H1 (cell line): Measurements from ENCODE around the gene BMERB1. TPM values are rescaled to one million over a fixed set of nuclear protein-coding genes. Genes with fewer than 3 reads are reported as not detected.
"Not testable (repeated sequence)": the region's sequence is repeated elsewhere in the genome, so short reads cannot be mapped to it uniquely, and the experiment has no call there.

ENCODE experiments used
- CTCF ChIA-PET: fragments of 300-600 bp; sonication (Branson Sonifier 250); formaldehyde crosslinking; loops from one replicate; lab custom pipeline; 2021; ENCODE audit not compliant: partially characterized antibody; lab: Charles Lee
- POLR2A ChIA-PET: fragments of 300-600 bp; sonication (Branson Sonifier 250); formaldehyde crosslinking; loops from one replicate; lab custom pipeline; 2021; ENCODE audit warnings: inconsistent platforms; ENCODE audit not compliant: partially characterized antibody; lab: Charles Lee
- DNase-seq, 2 experiments: peaks; one replicate each; pipeline versions ENCODE4 v3.0.0 to v3.0.0-alpha.2; 2010 to 2022; ENCODE audit warnings: low spot score in 2 of 2, low read depth in 1 of 2, mixed read lengths in 1 of 2
- FAIRE-seq: peaks from 2 replicates; lab custom pipeline; 2011; peaks lifted over from hg19 to GRCh38; lab: Jason Lieb, UNC
- H2AFZ ChIP-seq: 2 replicates; pipeline ENCODE4 v1.8.1; 2012; ENCODE audit warnings: low read length, inconsistent platforms
- H2AK5ac ChIP-seq: 2 replicates; pipeline ENCODE4 v1.6.1; 2013; ENCODE audit warnings: low read depth, low read length
- H2BK120ac ChIP-seq: replicated peaks from 2 replicates; pipeline ENCODE3; 2013; ENCODE audit warnings: low read depth, low read length, inconsistent platforms
- H2BK12ac ChIP-seq: 2 replicates; pipeline ENCODE4 v1.6.1; 2013; ENCODE audit warnings: low read depth, low read length
- H2BK15ac ChIP-seq: 2 replicates; pipeline ENCODE4 v1.6.1; 2013; ENCODE audit warnings: low read length
- H2BK20ac ChIP-seq: 2 replicates; pipeline ENCODE4 v1.6.1; 2013; ENCODE audit warnings: low read length
- H2BK5ac ChIP-seq: 2 replicates; pipeline ENCODE4 v1.6.1; 2013; ENCODE audit warnings: low read depth, low read length
- H3K14ac ChIP-seq: 2 replicates; pipeline ENCODE4 v1.6.1; 2013; ENCODE audit warnings: inconsistent platforms; ENCODE audit not compliant: insufficient read length
- H3K18ac ChIP-seq: 2 replicates; pipeline ENCODE4 v1.6.1; 2013; ENCODE audit warnings: low read length; ENCODE audit errors: extremely low read depth
- H3K23ac ChIP-seq: 2 replicates; pipeline ENCODE4 v1.6.1; 2013; ENCODE audit warnings: inconsistent platforms; ENCODE audit not compliant: insufficient read length
- H3K23me2 ChIP-seq: 2 replicates; pipeline ENCODE4 v1.6.1; 2013; ENCODE audit warnings: low read depth, low read length
- H3K27ac ChIP-seq: 2 replicates; pipeline ENCODE4 v1.6.1; 2011; ENCODE audit warnings: low read depth, low read length, inconsistent platforms
- H3K27me3 ChIP-seq, 4 experiments: replicated peaks in 1 of 4; 1 replicate in 1 of 4; 2 replicates in 3 of 4; pipeline versions ENCODE4 v1.6.1 to v1.8.1; 2011 to 2013; ENCODE audit warnings: low read length in 3 of 4, mild to moderate bottlenecking in 3 of 4, inconsistent platforms in 2 of 4, mixed read lengths in 2 of 4, moderate library complexity in 1 of 4; ENCODE audit not compliant: control insufficient read depth in 3 of 4, insufficient read depth in 3 of 4; ENCODE audit errors: extremely low read depth in 1 of 4
- H3K36me3 ChIP-seq, 4 experiments: 2 replicates each; pipeline versions ENCODE4 v1.6.1 to v1.8.1; 2011 to 2013; ENCODE audit warnings: mild to moderate bottlenecking in 4 of 4, low read length in 3 of 4, moderate library complexity in 2 of 4, control low read depth in 1 of 4, inconsistent platforms in 1 of 4; ENCODE audit not compliant: insufficient read depth in 4 of 4, control insufficient read depth in 2 of 4
- H3K4ac ChIP-seq: replicated peaks from 2 replicates; pipeline ENCODE3; 2013; ENCODE audit warnings: low read length, low read depth, mixed read lengths, inconsistent platforms; ENCODE audit not compliant: insufficient read length
- H3K4me1 ChIP-seq, 4 experiments: replicated peaks in 1 of 4; 1 replicate in 1 of 4; 2 replicates in 3 of 4; pipeline versions ENCODE4 v1.6.1 to v1.8.1; 2011 to 2013; ENCODE audit warnings: low read length in 3 of 4, inconsistent platforms in 2 of 4, mixed read lengths in 1 of 4; ENCODE audit not compliant: insufficient read depth in 4 of 4, control insufficient read depth in 3 of 4
- H3K4me2 ChIP-seq, 2 experiments: 2 replicates each; pipeline versions ENCODE4 v1.6.1 to v1.8.1; 2011 to 2013; ENCODE audit warnings: low read depth in 2 of 2, low read length in 2 of 2, control low read depth in 1 of 2, inconsistent platforms in 1 of 2, mild to moderate bottlenecking in 1 of 2; ENCODE audit not compliant: insufficient read depth in 1 of 2
- H3K4me3 ChIP-seq, 4 experiments: fragments of 200-600, 300-600 bp in 1 of 4; sonication (generic), shearing (Covaris generic), sonication (Bioruptor Twin) in 1 of 4; 2 replicates each; pipeline versions ENCODE4 v1.5.1 to v1.8.1; 2011 to 2016; ENCODE audit warnings: low read length in 4 of 4, low read depth in 3 of 4, control low read depth in 2 of 4, inconsistent platforms in 2 of 4, mild to moderate bottlenecking in 2 of 4, mixed read lengths in 1 of 4, moderate library complexity in 1 of 4; ENCODE audit not compliant: insufficient read depth in 2 of 4; ENCODE audit errors: extremely low read depth in 1 of 4
- H3K56ac ChIP-seq: replicated peaks from 2 replicates; pipeline ENCODE3; 2013; ENCODE audit warnings: low read depth, mild to moderate bottlenecking, mixed read lengths, low read length, inconsistent platforms; ENCODE audit not compliant: insufficient read length
- H3K79me1 ChIP-seq: 2 replicates; pipeline ENCODE4 v1.6.1; 2013; ENCODE audit warnings: low read depth, low read length, control low read depth
- H3K79me2 ChIP-seq, 2 experiments: 2 replicates each; pipeline versions ENCODE4 v1.6.1 to v1.8.1; 2012 to 2013; ENCODE audit warnings: low read length in 2 of 2, mild to moderate bottlenecking in 2 of 2, inconsistent platforms in 1 of 2; ENCODE audit not compliant: insufficient read depth in 2 of 2, control insufficient read depth in 1 of 2
- H3K9ac ChIP-seq, 4 experiments: replicated peaks in 1 of 4; 1 replicate in 1 of 4; 2 replicates in 3 of 4; pipeline versions ENCODE4 v1.6.1 to v1.8.1; 2011 to 2013; ENCODE audit warnings: low read depth in 3 of 4, low read length in 3 of 4, control low read depth in 2 of 4, mild to moderate bottlenecking in 2 of 4, moderate library complexity in 2 of 4, inconsistent platforms in 1 of 4; ENCODE audit errors: extremely low read depth in 1 of 4
- H3K9me3 ChIP-seq, 2 experiments: 2 replicates each; pipeline versions ENCODE4 v1.6.1 to v1.8.1; 2012 to 2013; ENCODE audit warnings: mild to moderate bottlenecking in 2 of 2, moderate library complexity in 2 of 2, control low read depth in 1 of 2, inconsistent platforms in 1 of 2, low read depth in 1 of 2, low read length in 1 of 2, mixed read lengths in 1 of 2; ENCODE audit not compliant: insufficient read depth in 2 of 2
- H4K20me1 ChIP-seq, 2 experiments: replicated peaks in 1 of 2; 2 replicates each; pipeline versions ENCODE3 to v1.8.1; 2011 to 2013; ENCODE audit warnings: inconsistent platforms in 2 of 2, low read length in 2 of 2, mild to moderate bottlenecking in 1 of 2; ENCODE audit not compliant: insufficient read depth in 2 of 2, control insufficient read depth in 1 of 2
- H4K5ac ChIP-seq: 2 replicates; pipeline ENCODE4 v1.6.1; 2013; ENCODE audit warnings: low read length, low read depth, mixed read lengths, inconsistent platforms; ENCODE audit not compliant: insufficient read length
- H4K8ac ChIP-seq: 2 replicates; pipeline ENCODE4 v1.8.0; 2013; ENCODE audit warnings: mild to moderate bottlenecking, moderate library complexity, low read length, inconsistent platforms; ENCODE audit not compliant: insufficient read depth; ENCODE audit errors: extremely low read depth
- H4K91ac ChIP-seq: replicated peaks from 2 replicates; pipeline ENCODE3; 2013; ENCODE audit warnings: low read length, mixed read lengths, inconsistent platforms; ENCODE audit not compliant: insufficient read length
- WGBS, 2 experiments: shearing (Covaris generic) in 1 of 2; methylation state at CpG; one replicate each; pipeline versions ENCODE4 v1.1.6 to v1.1.7; 2013 to 2015; ENCODE audit warnings: low lambda C conversion rate in 2 of 2, mixed read lengths in 2 of 2, inconsistent platforms in 1 of 2, low coverage in 1 of 2, missing lambda C conversion rate in 1 of 2; ENCODE audit not compliant: insufficient replicate concordance in 2 of 2, insufficient coverage in 1 of 2, insufficient read length in 1 of 2; ENCODE audit errors: extremely low coverage in 1 of 2, missing lambda C conversion rate in 1 of 2; 5-methylcytosine and 5-hydroxymethylcytosine counted together
- polyA plus RNA-seq, 7 experiments: library from polyadenylated mRNA; depleted of rRNA in 3 of 7; stranded (reverse) in 5 of 7; unstranded in 2 of 7; fragments of >200 nt in 5 of 7; fragments of 200-250 nt in 2 of 7; gene quantifications; 1 replicate in 5 of 7; 2 replicates in 1 of 7; 4 replicates in 1 of 7; pipeline versions ENCODE4 v1.2.1 to v1.2.3, GENCODE V29; 2011 to 2013; ENCODE audit warnings: missing spikeins in 2 of 7, mixed read lengths in 2 of 7
- total RNA-seq: library from RNA; stranded (reverse); fragmentation: NEBNext Ultra II Directional; extraction: Animal tissue kit (Norgen Biotek cat#: 25700); gene quantifications from 2 replicates; pipeline ENCODE4 v1.2.1, GENCODE V29; 2021

BMERB1 gene
- total and polyA plus RNA-seq, 2 of the 8 experiments (the other 6 are each of a cell fraction or from before 2014, with no cell fraction given), result 23.5 to 27.1 TPM

- H3K4ac ChIP-seq, H4K8ac ChIP-seq, H3K27ac ChIP-seq, H4K5ac ChIP-seq, H2BK20ac ChIP-seq, H2BK15ac ChIP-seq, FAIRE-seq, H2AK5ac ChIP-seq, H3K9me3 ChIP-seq, H3K27me3 ChIP-seq, H3K36me3 ChIP-seq, H2BK5ac ChIP-seq, H3K56ac ChIP-seq, H2BK120ac ChIP-seq, H2BK12ac ChIP-seq, H3K79me1 ChIP-seq, DNase-seq, H3K18ac ChIP-seq, H4K91ac ChIP-seq, H3K23ac ChIP-seq, H3K4me3 ChIP-seq, H3K23me2 ChIP-seq, H3K4me2 ChIP-seq, H3K79me2 ChIP-seq, H3K9ac ChIP-seq, H4K20me1 ChIP-seq, CTCF ChIA-PET, H2AFZ ChIP-seq, H3K14ac ChIP-seq: not testable (repeated sequence)
- 76% methylated on average over 4 of the region's 4 CpGs; no CpG with 5 or more reads in 1 of the 2 experiments for WGBS, 2 experiments
- POLR2A ChIA-PET, result interaction anchor here (0.6 kb wide), 1 partner anchor 140 kb away, joined by 4 read pairs; no protein-coding TSS in a partner anchor
- peaks cover 2 to 16% (median 4%) of the 10 kb centered on the region in 4 experiments; a peak in 3 of 7 replicates for H3K4me1 ChIP-seq
Measured at GRCh38 chr16:15570666-15571065, 136.3 kb downstream of the BMERB1 start.
